ENCODE measurements around the gene KCNK7.
"Not testable (repeated sequence)": the region's sequence is repeated elsewhere in the genome, so short reads cannot be mapped to it uniquely, and the experiment has no call there.

The KCNK7 gene

GRCh38 chr11:65573391-65574079, 22.1 kb downstream of the KCNK7 start:
- DNase-seq (ENCODE audit: low read depth in 2 of 2): no peak

GRCh38 chr11:65572356-65573051, 23.1 kb downstream of the KCNK7 start, which contains the start of gene FAM89B:
FAM89B (plus strand) TSS chr11:65572538; CDS start chr11:65572670, 132 bp downstream.
- DNase-seq (ENCODE audit: low read depth in 2 of 2): peak; percentile 62 to 64

GRCh38 chr11:65571940-65572339, 23.7 kb downstream of the KCNK7 start:
- no peak for DNase-seq (ENCODE audit: low read depth in 2 of 2)

GRCh38 chr11:65571420-65571819, 24.2 kb downstream of the KCNK7 start:
- no peak for DNase-seq (ENCODE audit: low read depth in 2 of 2)

GRCh38 chr11:65569973-65570918, 25.4 kb downstream of the KCNK7 start, which contains the start of gene ZNRD2:
ZNRD2 (plus strand) TSS chr11:65570477; CDS start chr11:65570492, 15 bp downstream.
- peak; percentile 95 to 96 for DNase-seq (ENCODE audit: low read depth in 2 of 2)

- DNase-seq (ENCODE audit: low read depth in 2 of 2): no peak
These were observed 26.2 kb downstream of the KCNK7 start for GRCh38 chr11:65569164-65569972.

- DNase-seq (ENCODE audit: low read depth in 2 of 2): no peak
These were observed 29.8 kb downstream of the KCNK7 start for GRCh38 chr11:65565624-65566453.

- not testable (repeated sequence) for DNase-seq (ENCODE audit: low read depth in 2 of 2)
These were observed 30.6 kb downstream of the KCNK7 start for GRCh38 chr11:65564879-65565559.

- DNase-seq (ENCODE audit: low read depth in 2 of 2): no peak
These were observed 32.0 kb downstream of the KCNK7 start for GRCh38 chr11:65563601-65564000.

GRCh38 chr11:65562788-65563187, 32.8 kb downstream of the KCNK7 start:
- no peak for DNase-seq (ENCODE audit: low read depth in 2 of 2)

GRCh38 chr11:65562020-65562419, 33.6 kb downstream of the KCNK7 start:
- no peak for DNase-seq (ENCODE audit: low read depth in 2 of 2)

GRCh38 chr11:65560555-65561418, 34.8 kb downstream of the KCNK7 start:
- DNase-seq (ENCODE audit: low read depth in 2 of 2): no peak

GRCh38 chr11:65559951-65560537, 35.6 kb downstream of the KCNK7 start:
- no peak for DNase-seq (ENCODE audit: low read depth in 2 of 2)

GRCh38 chr11:65559535-65559934, 36.1 kb downstream of the KCNK7 start:
- no peak for DNase-seq (ENCODE audit: low read depth in 2 of 2)

GRCh38 chr11:65558930-65559509, 36.6 kb downstream of the KCNK7 start:
- no peak for DNase-seq (ENCODE audit: low read depth in 2 of 2)

- DNase-seq (ENCODE audit: low read depth in 2 of 2): peak; percentile 62 to 64
These were observed 37.3 kb downstream of the KCNK7 start, which contains the start of gene LTBP3 for GRCh38 chr11:65558002-65558929. LTBP3 (minus strand) TSS chr11:65558359; CDS start chr11:65557959, 400 bp downstream.
